GM18861 (cell line): ENCODE data around the gene STX11.

Source experiments
- ATAC-seq: cut with Tn5 transposase; IDR thresholded peaks from one replicate; pipeline ENCODE4 v1.9.1; 2021; ENCODE audit not compliant: unreplicated experiment

STX11 gene

DNA sequence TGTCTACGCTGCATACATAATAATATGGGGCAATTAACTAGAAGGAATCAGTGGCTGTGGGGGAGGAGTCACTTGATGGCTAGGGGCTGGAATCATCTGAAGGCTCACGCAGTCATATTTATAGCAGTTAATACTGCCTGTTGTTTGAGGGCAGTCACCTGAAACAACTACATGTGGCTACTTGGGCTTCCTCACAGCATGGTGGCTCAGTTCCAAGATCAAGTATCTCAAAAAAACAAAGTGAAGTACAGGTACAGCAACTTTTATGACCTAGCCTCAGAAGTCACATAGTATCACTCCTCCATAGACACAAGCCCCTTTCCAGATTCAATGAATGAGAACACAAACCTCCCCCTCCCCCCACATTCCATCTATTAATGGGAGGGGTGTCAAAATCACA lies 63.7 kb downstream of the STX11 start:
- no peak for ATAC-seq

- no peak for ATAC-seq
Observed at GRCh38 chr6:144214622-144215401, 64.5 kb downstream of the STX11 start.

- ATAC-seq = no peak
Observed at GRCh38 chr6:144215402-144215931, 65.2 kb downstream of the STX11 start.

GRCh38 chr6:144215932-144216667 lies 65.8 kb downstream of the STX11 start:
- peak; percentile 87 for ATAC-seq

GRCh38 chr6:144216668-144217218 lies 66.4 kb downstream of the STX11 start:
- peak; percentile 26 for ATAC-seq

- ATAC-seq = no peak
Observed at GRCh38 chr6:144217264-144217663, 66.9 kb downstream of the STX11 start.

DNA sequence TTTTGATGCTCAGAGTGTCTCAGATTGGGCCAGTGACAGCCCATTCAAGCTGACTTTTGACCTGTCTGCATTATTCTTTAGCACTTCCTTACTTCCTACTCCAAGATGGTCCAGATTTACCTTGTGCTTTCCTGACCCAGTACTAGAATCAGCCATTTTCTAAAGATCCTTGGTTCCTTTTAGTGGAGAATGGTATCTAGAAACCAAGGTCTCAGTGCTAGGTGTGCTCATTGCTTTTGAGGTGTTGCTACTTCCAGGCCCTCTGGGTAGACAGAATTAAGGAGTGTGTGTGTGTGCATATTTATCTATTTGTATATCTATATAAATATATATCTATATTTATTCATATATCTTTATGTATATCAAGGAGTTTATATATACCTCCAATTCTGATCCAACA lies 67.5 kb downstream of the STX11 start:
- no peak for ATAC-seq

- ATAC-seq = no peak
Observed at GRCh38 chr6:144219056-144219685, 68.9 kb downstream of the STX11 start.

DNA sequence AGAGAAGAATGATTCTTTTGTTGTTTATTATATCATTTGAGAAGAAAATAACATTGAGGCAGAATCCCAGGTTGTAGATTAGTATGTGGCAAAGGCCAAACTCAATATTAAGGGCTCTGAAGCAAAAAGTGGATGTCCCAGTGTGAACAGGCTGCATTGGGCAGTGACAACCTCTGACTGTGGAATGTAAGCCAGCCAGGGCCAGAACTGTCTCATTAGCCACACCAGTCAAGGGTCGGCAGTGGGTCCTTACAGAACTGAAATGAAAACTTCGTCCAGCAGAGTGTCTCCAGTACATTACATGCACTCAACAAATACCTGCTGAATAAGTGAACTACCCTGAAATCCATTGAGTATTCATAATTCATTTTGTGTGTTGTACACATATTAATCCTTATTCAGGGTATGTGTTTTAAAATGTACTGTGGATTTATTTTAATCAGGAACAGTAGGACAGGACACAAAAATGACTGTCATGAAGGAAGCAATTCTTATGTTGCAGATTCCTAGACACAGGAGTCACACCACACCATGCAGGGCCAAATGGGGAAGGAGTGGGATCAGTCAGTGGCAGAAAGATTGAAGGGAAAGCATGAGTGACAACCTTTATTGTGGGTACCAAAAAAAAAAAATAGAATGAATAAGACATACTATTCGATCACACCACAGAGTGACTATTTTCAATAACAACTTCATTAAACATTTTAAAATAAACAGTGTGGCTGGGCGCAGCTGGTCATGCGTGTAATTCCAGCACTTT lies 69.9 kb downstream of the STX11 start:
- no peak for ATAC-seq

GRCh38 chr6:144223686-144224085 lies 73.4 kb downstream of the STX11 start:
- ATAC-seq = no peak

DNA sequence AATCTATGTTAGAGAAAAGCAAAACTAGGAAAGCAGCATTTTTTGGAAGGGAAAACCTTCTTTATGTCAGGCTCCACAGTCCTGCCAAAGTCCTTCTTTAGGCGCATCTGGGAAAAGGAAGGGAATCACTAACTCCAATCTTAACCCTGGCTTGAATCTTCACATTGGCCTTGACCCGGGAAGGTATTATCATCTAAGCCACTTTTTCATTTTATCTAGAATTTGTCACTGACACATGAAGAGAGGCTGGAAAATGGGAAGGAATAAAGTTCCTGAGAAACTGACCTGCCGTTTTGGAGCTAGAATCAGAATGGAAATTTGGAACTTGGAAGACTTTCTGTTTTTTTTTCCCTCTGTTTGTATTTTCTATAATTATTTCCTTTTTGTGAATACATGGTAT lies 81.4 kb downstream of the STX11 start:
- no peak for ATAC-seq

- ATAC-seq = no peak
Observed at GRCh38 chr6:144232176-144232831, 82.0 kb downstream of the STX11 start.

GRCh38 chr6:144232832-144233230 lies 82.5 kb downstream of the STX11 start:
- no peak for ATAC-seq

DNA sequence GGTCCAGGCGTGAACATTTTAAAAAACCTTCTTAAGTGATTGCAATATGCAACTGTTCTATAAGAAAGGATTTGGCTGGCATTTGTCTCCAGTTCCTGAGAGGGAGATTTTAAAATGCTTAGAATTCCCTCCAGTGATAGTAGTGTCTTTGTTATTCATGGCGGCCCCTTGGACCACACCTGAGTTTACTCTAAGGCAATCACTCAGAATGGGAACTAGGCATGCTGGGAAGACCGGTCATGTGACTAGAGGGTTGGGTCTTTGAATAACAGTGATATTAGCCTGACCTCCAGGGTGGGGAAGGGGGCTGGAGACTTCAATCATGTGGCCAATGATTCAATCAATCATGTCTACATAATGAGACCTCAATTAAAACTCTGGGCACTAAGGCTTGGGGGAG lies 84.1 kb downstream of the STX11 start:
- no peak for ATAC-seq

DNA sequence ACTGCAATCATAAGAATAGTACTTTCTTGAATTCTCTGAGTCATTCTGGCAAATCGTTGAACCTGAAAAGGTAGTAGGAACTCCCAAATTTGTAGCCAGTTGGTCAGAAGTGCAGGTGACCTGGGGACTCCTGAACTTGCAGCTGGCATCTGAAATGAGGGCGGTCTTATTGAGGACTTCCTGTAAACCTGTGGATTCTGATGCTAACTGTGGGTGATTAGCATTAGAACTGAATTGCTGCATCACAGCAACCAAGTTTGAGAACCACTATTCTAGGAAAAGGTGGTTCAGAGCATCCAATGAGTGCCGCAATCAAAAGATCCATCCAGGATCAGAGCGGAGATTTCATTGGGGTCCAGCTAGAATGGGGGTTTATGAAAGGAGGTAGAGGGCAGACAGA lies 84.6 kb downstream of the STX11 start:
- no peak for ATAC-seq
